PC-3 (cell line): ENCODE measurements around the gene SH3PXD2B. TPM values are rescaled to one million over a fixed set of nuclear protein-coding genes. Genes with fewer than 3 reads are reported as not detected.

ENCODE experiments used
- ATAC-seq: fragments of 200-7000 bp; cut with Tn5 transposase; 2 replicates; pipeline ENCODE4 v1.9.1; 2020; ENCODE audit warnings: mild to moderate bottlenecking, moderate library complexity
- BruUV-seq: library from RNA; stranded (reverse); fragments of 400-500 nt; replicated peaks from 2 replicates; lab custom pipeline; 2021; lab: Mats Ljungman, UMichigan
- CTCF ChIA-PET: fragments of 300-600 bp; sonication (Branson Sonifier 250); formaldehyde crosslinking; loops from one replicate; lab custom pipeline; 2022; ENCODE audit warnings: antibody characterized with exemption; lab: Charles Lee
- POLR2A ChIA-PET: fragments of 300-600 bp; sonication (Branson Sonifier 250); formaldehyde crosslinking; loops from one replicate; lab custom pipeline; 2022; ENCODE audit warnings: antibody characterized with exemption; ENCODE audit not compliant: unreplicated experiment; lab: Charles Lee
- DNase-seq: peaks from one replicate; pipeline ENCODE4 v3.0.0-alpha.2; 2015
- H2AFZ ChIP-seq: fragments of 300-600 bp; sonication (generic); 2 replicates; pipeline ENCODE4 v1.6.0; 2016; ENCODE audit warnings: antibody characterized with exemption, low read length
- H3F3A ChIP-seq: fragments of 300-600 bp; sonication (generic); one replicate; pipeline ENCODE4 v1.6.0; 2017; ENCODE audit warnings: antibody characterized with exemption, low read length, control low read depth, mild to moderate bottlenecking; ENCODE audit not compliant: unreplicated experiment
- H3K27ac ChIP-seq: fragments of 300-600 bp; sonication (generic); 2 replicates; pipeline ENCODE4 v1.5.1; 2016; ENCODE audit warnings: mild to moderate bottlenecking, low read length
- H3K27me3 ChIP-seq: fragments of 300-600 bp; sonication (generic); 2 replicates; pipeline ENCODE4 v1.6.1; 2016; ENCODE audit warnings: low read length, mixed read lengths
- H3K36me3 ChIP-seq: fragments of 300-600 bp; sonication (generic); 2 replicates; pipeline ENCODE4 v1.6.1; 2016; ENCODE audit warnings: low read depth, mixed run types, low read length, mixed read lengths
- H3K4me1 ChIP-seq: fragments of 300-600 bp; sonication (generic); 2 replicates; pipeline ENCODE4 v1.5.1; 2016; ENCODE audit warnings: low read length; ENCODE audit not compliant: insufficient read depth
- H3K4me2 ChIP-seq: fragments of 300-600 bp; sonication (generic); 2 replicates; pipeline ENCODE4 v1.6.0; 2016; ENCODE audit warnings: low read length
- H3K4me3 ChIP-seq: fragments of 300-600 bp; sonication (generic); 2 replicates; pipeline ENCODE4 v1.5.1; 2016; ENCODE audit warnings: mild to moderate bottlenecking, low read length, mixed read lengths
- H3K79me2 ChIP-seq: fragments of 300-600 bp; sonication (generic); 2 replicates; pipeline ENCODE4 v1.6.1; 2017; ENCODE audit warnings: low read length, mixed read lengths
- H3K9ac ChIP-seq: fragments of 300-600 bp; sonication (generic); 2 replicates; pipeline ENCODE4 v1.6.0; 2016; ENCODE audit warnings: mild to moderate bottlenecking, low read length
- H3K9me2 ChIP-seq: fragments of 300-600 bp; sonication (generic); replicated peaks from 2 replicates; pipeline ENCODE4 v1.6.1; 2016; ENCODE audit warnings: mixed run types, low read length, mixed read lengths
- H3K9me3 ChIP-seq: fragments of 300-600 bp; sonication (generic); 2 replicates; pipeline ENCODE4 v1.6.1; 2016; ENCODE audit warnings: low read length, mixed read lengths
- H4K20me1 ChIP-seq: fragments of 300-600 bp; sonication (generic); 2 replicates; pipeline ENCODE4 v1.6.1; 2016; ENCODE audit warnings: low read length, mixed read lengths
- CTCF ChIP-seq: fragments of 300-600 bp; sonication (generic); conservative IDR thresholded peaks from 2 replicates; pipeline ENCODE4 v1.5.1; 2017; ENCODE audit warnings: antibody characterized with exemption, low read depth, mild to moderate bottlenecking, low read length
- EZH2 ChIP-seq: fragments of 300-600 bp; sonication (generic); IDR thresholded peaks from one replicate; pipeline ENCODE4 v1.6.1; 2017; ENCODE audit warnings: antibody characterized with exemption, mild to moderate bottlenecking, low read length; ENCODE audit not compliant: unreplicated experiment
- EZH2phosphoT487 ChIP-seq: fragments of 300-600 bp; sonication (generic); IDR thresholded peaks from 2 replicates; pipeline ENCODE4 v1.6.1; 2018; ENCODE audit warnings: mild to moderate bottlenecking, antibody characterized with exemption, low read length, borderline replicate concordance
- intact Hi-C: fragments of 100-400 bp; cut with micrococcal nuclease; formaldehyde crosslinking; loops from 2 replicates; pipeline ENCODE4 v1.9.0; 2023
- total RNA-seq: library from RNA; depleted of rRNA; stranded (reverse); fragments of >200 nt; gene quantifications from 2 replicates; pipeline ENCODE4 v1.2.3, GENCODE V29; 2014

The SH3PXD2B gene
- total RNA-seq, 1 experiment from 2014 or later: 9.8 TPM

- ATAC-seq: no peak
- H3K9ac ChIP-seq: no peak overlapping the region
- H4K20me1 ChIP-seq: no peaks in the 10 kb centered on the region
- no peaks in the 10 kb centered on the region for H3F3A ChIP-seq
- intact Hi-C loops: loop anchor here (5.0 to 10.0 kb wide), 2 partner anchors 89 to 166 kb away; partner anchors contain the start of gene UBTD2
- peak overlapping the region; percentile 33 for H3K27ac ChIP-seq
- no TSS peak for BruUV-seq
- no peak overlapping the region for H3K4me3 ChIP-seq
- no peaks in the 10 kb centered on the region for H3K27me3 ChIP-seq
- peaks cover 34% of the 10 kb centered on the region for H3K4me1 ChIP-seq
- no peaks in the 10 kb centered on the region for H3K9me3 ChIP-seq
- TF ChIP-seq EZH2 (no peak), CTCF (peak; percentile 86), EZH2phosphoT487 (no peak)
- no peaks in the 10 kb centered on the region for H3K9me2 ChIP-seq
- no peak overlapping the region for H2AFZ ChIP-seq
- peak overlapping the region; percentile 46 for H3K4me2 ChIP-seq
- POLR2A ChIA-PET: no interaction called here
- CTCF ChIA-PET: no interaction called here
- peak; percentile 35 for DNase-seq
- H3K36me3 ChIP-seq: no peaks in the 10 kb centered on the region
- H3K79me2 ChIP-seq: no peaks in the 10 kb centered on the region
These were observed 3.2 kb downstream of the SH3PXD2B start for GRCh38 chr5:172450861-172451695.

GRCh38 chr5:172450453-172450852 is 3.9 kb downstream of the SH3PXD2B start:
- intact Hi-C loops: loop anchor here (5.0 to 10.0 kb wide), 2 partner anchors 88 to 166 kb away; partner anchors contain the start of gene UBTD2
- Histone ChIP-seq H3K4me1 (peaks cover 34% of the 10 kb centered on the region), H4K20me1 (no peaks in the 10 kb centered on the region), H3K36me3 (no peaks in the 10 kb centered on the region), H3K9me2 (no peaks in the 10 kb centered on the region), H3K4me2 (no peak overlapping the region), H3K9ac (no peak overlapping the region), H3K4me3 (no peak overlapping the region), H2AFZ (no peak overlapping the region), H3K9me3 (no peaks in the 10 kb centered on the region), H3K79me2 (no peaks in the 10 kb centered on the region), H3K27me3 (no peaks in the 10 kb centered on the region), H3F3A (no peaks in the 10 kb centered on the region), H3K27ac (no peak overlapping the region)
- ChIA-PET CTCF (no interaction called here), POLR2A (no interaction called here)
- BruUV-seq: no TSS peak
- DNase-seq (no peak), ATAC-seq (no peak)
- no peak for TF ChIP-seq EZH2
- TF ChIP-seq CTCF: no peak

- CTCF ChIA-PET: no interaction called here
- intact Hi-C loops: no loop called here
- Histone ChIP-seq H2AFZ (no peak overlapping the region), H3K4me3 (no peak overlapping the region), H3K9ac (no peak overlapping the region), H3K79me2 (no peaks in the 10 kb centered on the region), H3K27me3 (no peaks in the 10 kb centered on the region), H4K20me1 (peaks cover 3% of the 10 kb centered on the region; the same call in 1 of the 2 replicates), H3K4me2 (no peak overlapping the region), H3K9me3 (no peaks in the 10 kb centered on the region), H3F3A (no peaks in the 10 kb centered on the region), H3K27ac (no peak overlapping the region), H3K9me2 (no peaks in the 10 kb centered on the region), H3K4me1 (peaks cover 32% of the 10 kb centered on the region), H3K36me3 (no peaks in the 10 kb centered on the region)
- ATAC-seq: no peak
- DNase-seq: no peak
- no TSS peak for BruUV-seq
- POLR2A ChIA-PET: no interaction called here
- no peak for TF ChIP-seq EZH2
- no peak for TF ChIP-seq CTCF
- no peak for TF ChIP-seq EZH2phosphoT487
These were observed 5.3 kb downstream of the SH3PXD2B start for GRCh38 chr5:172448999-172449398.
